SK-N-SH (cell line): ENCODE data around the gene DOK3. TPM values are rescaled to one million over a fixed set of nuclear protein-coding genes. Genes with fewer than 3 reads are reported as not detected.

Experiments
- CTCF ChIA-PET: fragments of 300-600, 350-600 bp; formaldehyde crosslinking; extraction: SDS; loops from one replicate; lab custom pipeline; 2021; lab: Yijun Ruan, JAX
- POLR2A ChIA-PET: fragments of 350-600 bp; sonication (Branson Sonifier 250); formaldehyde crosslinking; extraction: SDS; loops from one replicate; lab custom pipeline; 2020; ENCODE audit warnings: antibody characterized with exemption, inconsistent platforms; lab: Yijun Ruan, JAX
- DNase-seq: peaks from one replicate; pipeline ENCODE4 v3.0.0; 2012
- H2AFZ ChIP-seq: fragments of 200-600 bp; sonication (generic); 2 replicates; pipeline ENCODE4 v1.8.1; 2016; ENCODE audit warnings: antibody characterized with exemption, mild to moderate bottlenecking, low read depth
- H3F3A ChIP-seq: fragments of 200-600 bp; sonication (generic); replicated peaks from 2 replicates; pipeline ENCODE3; 2016; ENCODE audit warnings: antibody characterized with exemption, mild to moderate bottlenecking; ENCODE audit not compliant: insufficient read depth
- H3K27ac ChIP-seq, 2 experiments: fragments of 200-500 bp in 1 of 2; fragments of 200-600 bp in 1 of 2; sonication (Bioruptor generic) in 1 of 2; sonication (generic), shearing (Covaris generic) in 1 of 2; 2 replicates each; pipeline versions ENCODE4 v1.5.1 to v1.6.1; 2014 to 2016; ENCODE audit warnings: low read depth in 2 of 2, inconsistent platforms in 1 of 2, low read length in 1 of 2, mild to moderate bottlenecking in 1 of 2, mixed read lengths in 1 of 2
- H3K27me3 ChIP-seq: fragments of 200-600 bp; sonication (generic), shearing (Covaris generic); 2 replicates; pipeline ENCODE4 v1.6.1; 2016; ENCODE audit warnings: mixed run types; ENCODE audit not compliant: insufficient read depth
- H3K36me3 ChIP-seq, 2 experiments: fragments of 200-500 bp in 1 of 2; fragments of 200-600 bp in 1 of 2; sonication (Bioruptor generic) in 1 of 2; sonication (generic) in 1 of 2; replicated peaks in 1 of 2; 2 replicates each; pipeline versions ENCODE3 to v1.5.1; 2014 to 2016; ENCODE audit warnings: low read length in 1 of 2, mild to moderate bottlenecking in 1 of 2; ENCODE audit not compliant: insufficient read depth in 2 of 2, control insufficient read depth in 1 of 2
- H3K4me1 ChIP-seq, 2 experiments: fragments of 200-500 bp in 1 of 2; fragments of 200-600 bp in 1 of 2; sonication (Bioruptor generic) in 1 of 2; sonication (generic), shearing (Covaris generic) in 1 of 2; 2 replicates each; pipeline versions ENCODE4 v1.5.1 to v1.6.1; 2014 to 2016; ENCODE audit warnings: low read depth in 1 of 2, low read length in 1 of 2, mixed run types in 1 of 2; ENCODE audit not compliant: insufficient read depth in 2 of 2, control insufficient read depth in 1 of 2
- H3K4me2 ChIP-seq: fragments of 200-600 bp; sonication (generic), shearing (Covaris generic); 2 replicates; pipeline ENCODE4 v1.6.1; 2017; ENCODE audit warnings: mixed run types
- H3K4me3 ChIP-seq, 2 experiments: fragments of 200-500 bp in 1 of 2; fragments of 200-600 bp in 1 of 2; sonication (Bioruptor generic) in 1 of 2; sonication (generic), shearing (Covaris generic) in 1 of 2; 2 replicates each; pipeline versions ENCODE4 v1.5.1 to v1.8.1; 2014 to 2016; ENCODE audit warnings: low read depth in 2 of 2, inconsistent platforms in 1 of 2, low read length in 1 of 2, mild to moderate bottlenecking in 1 of 2, mixed read lengths in 1 of 2, moderate library complexity in 1 of 2
- H3K79me2 ChIP-seq: fragments of 200-600 bp; sonication (generic); 2 replicates; pipeline ENCODE4 v1.8.1; 2017; ENCODE audit warnings: mild to moderate bottlenecking; ENCODE audit not compliant: insufficient read depth
- H3K9ac ChIP-seq: fragments of 200-600 bp; sonication (generic); 2 replicates; pipeline ENCODE4 v1.6.1; 2017; ENCODE audit warnings: mixed run types
- H3K9me2 ChIP-seq: fragments of 200-600 bp; sonication (generic); 2 replicates; pipeline ENCODE4 v1.6.1; 2017; ENCODE audit warnings: mixed run types
- H3K9me3 ChIP-seq: fragments of 200-600 bp; sonication (generic); 2 replicates; pipeline ENCODE4 v1.6.1; 2017; ENCODE audit warnings: mixed run types, mild to moderate bottlenecking, moderate library complexity
- H4K20me1 ChIP-seq: fragments of 200-600 bp; sonication (generic); 2 replicates; pipeline ENCODE4 v1.6.1; 2017; ENCODE audit warnings: mild to moderate bottlenecking, mixed run types; ENCODE audit not compliant: insufficient read depth
- CHD2 ChIP-seq: fragments of 150-350 bp; IDR thresholded peaks from 2 replicates; pipeline ENCODE4 v1.6.1; 2018; ENCODE audit warnings: low read length; ENCODE audit not compliant: partially characterized antibody
- ELF1 ChIP-seq: IDR thresholded peaks from 2 replicates; pipeline ENCODE4 v1.4.0; 2012
- EZH2phosphoT487 ChIP-seq: fragments of 200-600 bp; sonication (generic); IDR thresholded peaks from 2 replicates; pipeline ENCODE4 v1.6.1; 2017; ENCODE audit warnings: low read depth, mixed run types, mild to moderate bottlenecking, antibody characterized with exemption, moderate library complexity, borderline replicate concordance
- FOSL2 ChIP-seq: IDR thresholded peaks from 2 replicates; pipeline ENCODE4 v1.4.0; 2012; ENCODE audit warnings: low read depth, mild to moderate bottlenecking, moderate library complexity, borderline replicate concordance
- FOXJ3 ChIP-seq: sonication (generic); formaldehyde crosslinking; IDR thresholded peaks from 2 replicates; pipeline ENCODE4 v1.5.1; 2020; ENCODE audit warnings: mild to moderate bottlenecking, missing genetic modification reagents
- FOXM1 ChIP-seq: IDR thresholded peaks from 2 replicates; pipeline ENCODE4 v1.4.0; 2012; ENCODE audit warnings: low read depth, mild to moderate bottlenecking
- GABPA ChIP-seq: IDR thresholded peaks from 2 replicates; pipeline ENCODE4 v1.4.0; 2012; ENCODE audit warnings: low read depth, mild to moderate bottlenecking
- IRF3 ChIP-seq: fragments of 150-350 bp; IDR thresholded peaks from 2 replicates; pipeline ENCODE4 v1.6.1; 2016; ENCODE audit warnings: mild to moderate bottlenecking, low read depth, low read length
- JUND ChIP-seq: IDR thresholded peaks from 2 replicates; pipeline ENCODE4 v1.4.0; 2012
- MAX ChIP-seq: IDR thresholded peaks from 2 replicates; pipeline ENCODE4 v1.4.0; 2012; ENCODE audit warnings: low read depth
- MXI1 ChIP-seq: IDR thresholded peaks from 2 replicates; pipeline ENCODE4 v1.6.1; 2012; ENCODE audit warnings: mild to moderate bottlenecking, low read depth, low read length, improper control_type of control experiment
- NFIC ChIP-seq: IDR thresholded peaks from 2 replicates; pipeline ENCODE4 v1.4.0; 2012; ENCODE audit warnings: borderline replicate concordance
- NRF1 ChIP-seq: IDR thresholded peaks from 2 replicates; pipeline ENCODE4 v1.6.1; 2012; ENCODE audit warnings: low read depth, mild to moderate bottlenecking, low read length
- PBX3 ChIP-seq: IDR thresholded peaks from 2 replicates; pipeline ENCODE4; 2012
- POLR2AphosphoS5 ChIP-seq: IDR thresholded peaks from 2 replicates; pipeline ENCODE4 v1.6.1; 2012; ENCODE audit warnings: low read depth, low read length
- RAD21 ChIP-seq: IDR thresholded peaks from 2 replicates; pipeline ENCODE4 v1.6.1; 2012; ENCODE audit warnings: mild to moderate bottlenecking, low read length
- RCOR1 ChIP-seq: fragments of 150-350 bp; IDR thresholded peaks from 2 replicates; pipeline ENCODE4 v1.6.1; 2017; ENCODE audit warnings: antibody characterized with exemption, low read length
- REST ChIP-seq: IDR thresholded peaks from 2 replicates; pipeline ENCODE4 v1.6.1; 2012; ENCODE audit warnings: mild to moderate bottlenecking, low read depth, low read length, moderate library complexity
- RXRA ChIP-seq: IDR thresholded peaks from 2 replicates; pipeline ENCODE4 v1.4.0; 2012; ENCODE audit warnings: low read depth, mild to moderate bottlenecking, borderline replicate concordance
- SIN3A ChIP-seq: IDR thresholded peaks from 2 replicates; pipeline ENCODE4 v1.6.1; 2012; ENCODE audit warnings: low read depth, mild to moderate bottlenecking, low read length, moderate library complexity, borderline replicate concordance
- SMC3 ChIP-seq: IDR thresholded peaks from 2 replicates; pipeline ENCODE4 v1.6.1; 2012; ENCODE audit warnings: low read depth, low read length, improper control_type of control experiment
- TAF1 ChIP-seq: IDR thresholded peaks from 2 replicates; pipeline ENCODE4 v1.6.1; 2012; ENCODE audit warnings: low read depth, mild to moderate bottlenecking, low read length, moderate library complexity, borderline replicate concordance
- TCF12 ChIP-seq: IDR thresholded peaks from 2 replicates; pipeline ENCODE4 v1.4.0; 2012
- TEAD4 ChIP-seq: IDR thresholded peaks from 2 replicates; pipeline ENCODE4 v1.4.0; 2012; ENCODE audit warnings: mild to moderate bottlenecking, borderline replicate concordance; ENCODE audit not compliant: insufficient read depth
- USF2 ChIP-seq: fragments of 150-350 bp; IDR thresholded peaks from 2 replicates; pipeline ENCODE4 v1.6.1; 2017; ENCODE audit warnings: antibody characterized with exemption, low read length, low read depth, borderline replicate concordance
- YY1 ChIP-seq: IDR thresholded peaks from 2 replicates; pipeline ENCODE4 v1.4.0; 2012; ENCODE audit warnings: low read depth, mild to moderate bottlenecking
- WGBS: methylation state at CpG from one replicate; pipeline ENCODE4 v1.1.6; 2017; ENCODE audit warnings: low lambda C conversion rate; 5-methylcytosine and 5-hydroxymethylcytosine counted together
- polyA plus RNA-seq, 3 experiments: library from polyadenylated mRNA; depleted of rRNA; stranded (reverse); fragments of >200 nt; gene quantifications; 2 replicates each; pipeline ENCODE4 v1.2.3, GENCODE V29; 2012

The DOK3 gene
- polyA plus RNA-seq, 1 of the 3 experiments (the other 2 are of a cell fraction): 2.2 TPM

- H2AFZ ChIP-seq: peak within 1 kb of the TSS; percentile 59
- H3K4me1 ChIP-seq: peaks cover 32 to 62% of the 10 kb centered on the region in 2 experiments; a peak in 3 of 4 replicates
- WGBS: 6% methylated on average over 18 of the region's 73 CpGs
- TF ChIP-seq FOXJ3 (CRISPR knock-in tag) (no peak), IRF3 (no peak), RAD21 (no peak), CHD2 (no peak), MXI1 (peak; percentile 47; the same call in 1 of the 2 replicates), NFIC (peak; percentile 17; the same call in 1 of the 2 replicates), RCOR1 (peak; percentile 59; the same call in 1 of the 2 replicates), FOSL2 (no peak), YY1 (0 out of 2 replicates have a peak, but pooled peaks have one; percentile 24), TAF1 (peak; percentile 98), POLR2AphosphoS5 (peak; percentile 98), SMC3 (peak; percentile 6; the same call in 1 of the 2 replicates), RXRA (no peak), SIN3A (peak; percentile 36; the same call in 1 of the 2 replicates), REST (peak; percentile 69), EZH2phosphoT487 (no peak), TEAD4 (no peak), ELF1 (no peak), USF2 (no peak), JUND (no peak), PBX3 (no peak), NRF1 (no peak), MAX (no peak), TCF12 (peak; percentile 13; the same call in 1 of the 2 replicates), GABPA (no peak), FOXM1 (no peak)
Observed at GRCh38 chr5:177497292-177498012, 12.2 kb downstream of the DOK3 start, which contains the start of gene PDLIM7. Gene PDLIM7, minus strand, starts transcription at chr5:177497604. Its CDS starts 1,092 bp downstream, at chr5:177496512.

More at GRCh38 chr5:177497292-177498012, 12.2 kb downstream of the DOK3 start, which contains the start of gene PDLIM7:
- Histone ChIP-seq H3K36me3 (peaks cover 13 to 18% of the 10 kb centered on the region in 2 experiments), H3K27ac (peak within 1 kb of the TSS; percentile 80 to 94), H3F3A (peaks cover 23% of the 10 kb centered on the region), H3K79me2 (peaks cover 46% of the 10 kb centered on the region), H3K9ac (peak within 1 kb of the TSS; percentile 93), H3K4me2 (peak within 1 kb of the TSS; percentile 94), H3K27me3 (no peaks in the 10 kb centered on the region), H3K4me3 (peak within 1 kb of the TSS; percentile 83 to 94), H3K9me2 (no peaks in the 10 kb centered on the region), H4K20me1 (peaks cover 39% of the 10 kb centered on the region), H3K9me3 (no peaks in the 10 kb centered on the region)
- DNase-seq: peak; percentile 98
- POLR2A ChIA-PET: interaction anchor here (0.6 to 6.7 kb wide), 8 partner anchors 19 to 94 kb away, joined by 3 to 43 read pairs (median 4); partner anchors contain the start of gene DDX41
- CTCF ChIA-PET: interaction anchor here (1.1 to 15.9 kb wide), 10 partner anchors 18 to 303 kb away, joined by 3 to 228 read pairs (median 10); partner anchors contain the start of genes DBN1 and PRR7
